A673 (cell line): ENCODE results near the gene IMPDH2.

Experiments used
- EZH2 ChIP-seq: fragments of 200-600 bp; sonication (generic); IDR thresholded peaks from 2 replicates; pipeline ENCODE4 v1.6.1; 2017; ENCODE audit warnings: borderline replicate concordance, low read depth, mild to moderate bottlenecking, mixed read lengths, antibody characterized with exemption, low read length; ENCODE audit not compliant: poor library complexity, severe bottlenecking
- TF ChIP-seq, protein P1 (sequence below): fragments of 300-800, 200-600 bp; sonication (generic); conservative IDR thresholded peaks from 2 replicates; pipeline ENCODE4 v1.5.1; 2017; ENCODE audit warnings: low read depth, mild to moderate bottlenecking, antibody characterized with exemption, low read length, moderate library complexity, mixed read lengths

DNA sequence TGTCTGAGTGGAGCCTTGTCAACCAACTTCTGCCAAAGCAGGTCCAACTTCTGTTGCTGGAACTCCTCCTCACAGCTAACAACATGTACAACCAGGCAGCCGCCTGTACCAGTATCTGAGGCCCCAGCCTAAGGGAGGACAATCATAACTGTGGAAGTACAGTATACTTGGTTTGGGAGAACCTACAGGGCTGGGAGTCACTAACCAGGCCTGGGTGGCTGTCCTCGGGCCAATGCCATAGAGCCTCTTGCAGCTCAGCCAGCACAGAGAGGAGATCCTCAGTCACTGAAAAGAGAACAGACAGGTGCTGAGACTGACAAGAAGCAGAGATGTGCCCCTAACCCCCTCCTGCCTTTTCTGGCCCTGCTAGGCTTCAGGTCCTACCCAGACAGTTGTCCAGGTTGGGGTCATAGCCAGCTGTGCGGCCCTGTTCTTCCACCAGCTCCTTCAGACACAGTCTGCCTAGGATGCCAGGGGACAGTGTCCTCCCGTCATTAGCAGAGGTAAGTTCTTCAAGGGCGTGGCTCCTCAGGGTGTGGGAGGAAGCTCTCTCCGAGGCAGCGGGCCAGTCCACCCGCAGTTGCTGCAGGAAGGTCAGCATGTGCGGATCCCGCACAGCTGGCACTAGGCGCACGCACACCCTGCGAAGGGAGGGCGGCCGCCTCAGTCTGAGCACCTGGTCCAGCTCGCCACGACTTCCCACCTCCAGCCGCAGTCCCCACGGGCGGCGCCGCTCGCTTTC, 11.8 kb downstream of the IMPDH2 start:
- TF ChIP-seq EZH2, result no peak
- TF ChIP-seq, protein P1, sequence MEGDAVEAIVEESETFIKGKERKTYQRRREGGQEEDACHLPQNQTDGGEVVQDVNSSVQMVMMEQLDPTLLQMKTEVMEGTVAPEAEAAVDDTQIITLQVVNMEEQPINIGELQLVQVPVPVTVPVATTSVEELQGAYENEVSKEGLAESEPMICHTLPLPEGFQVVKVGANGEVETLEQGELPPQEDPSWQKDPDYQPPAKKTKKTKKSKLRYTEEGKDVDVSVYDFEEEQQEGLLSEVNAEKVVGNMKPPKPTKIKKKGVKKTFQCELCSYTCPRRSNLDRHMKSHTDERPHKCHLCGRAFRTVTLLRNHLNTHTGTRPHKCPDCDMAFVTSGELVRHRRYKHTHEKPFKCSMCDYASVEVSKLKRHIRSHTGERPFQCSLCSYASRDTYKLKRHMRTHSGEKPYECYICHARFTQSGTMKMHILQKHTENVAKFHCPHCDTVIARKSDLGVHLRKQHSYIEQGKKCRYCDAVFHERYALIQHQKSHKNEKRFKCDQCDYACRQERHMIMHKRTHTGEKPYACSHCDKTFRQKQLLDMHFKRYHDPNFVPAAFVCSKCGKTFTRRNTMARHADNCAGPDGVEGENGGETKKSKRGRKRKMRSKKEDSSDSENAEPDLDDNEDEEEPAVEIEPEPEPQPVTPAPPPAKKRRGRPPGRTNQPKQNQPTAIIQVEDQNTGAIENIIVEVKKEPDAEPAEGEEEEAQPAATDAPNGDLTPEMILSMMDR, result no peak
